GM12878 (cell line): ENCODE measurements around the gene GABRR3. TPM values are rescaled to one million over a fixed set of nuclear protein-coding genes. Genes with fewer than 3 reads are reported as not detected.

ENCODE experiments used
- ATF7 ChIP-seq: fragments of 450-650 bp; IDR thresholded peaks from 2 replicates; pipeline ENCODE4 v1.6.1; 2016; ENCODE audit warnings: low read depth, mild to moderate bottlenecking
- BHLHE40 ChIP-seq, 2 experiments: fragments of 450-650 bp in 1 of 2; IDR thresholded peaks; 2 replicates each; pipeline ENCODE4 v1.6.1; 2011 to 2017; ENCODE audit warnings: low read depth in 2 of 2, borderline replicate concordance in 1 of 2, improper control_type of control experiment in 1 of 2, low read length in 1 of 2, mild to moderate bottlenecking in 1 of 2
- CREM ChIP-seq: IDR thresholded peaks from 2 replicates; pipeline ENCODE4 v1.6.1; 2014; ENCODE audit warnings: antibody characterized with exemption, low read depth
- CTCF ChIP-seq, 3 experiments: IDR thresholded peaks in 2 of 3; conservative IDR thresholded peaks in 1 of 3; 2 replicates each; pipeline ENCODE4 v1.5.1; 2011; ENCODE audit warnings: low read depth in 3 of 3, low read length in 3 of 3, mild to moderate bottlenecking in 3 of 3, control low read depth in 2 of 3, moderate library complexity in 2 of 3, inconsistent platforms in 1 of 3, mixed read lengths in 1 of 3; ENCODE audit not compliant: control insufficient read depth in 2 of 3, insufficient read depth in 1 of 3; ENCODE audit errors: extremely low read depth in 1 of 3
- DPF2 ChIP-seq: fragments of 450-650 bp; IDR thresholded peaks from 2 replicates; pipeline ENCODE4 v1.6.1; 2017; ENCODE audit warnings: mild to moderate bottlenecking
- EGR1 ChIP-seq, 2 experiments: IDR thresholded peaks; 1 replicate in 1 of 2; 2 replicates in 1 of 2; pipeline ENCODE4 v1.6.1; 2011 to 2012; ENCODE audit warnings: low read depth in 2 of 2, low read length in 2 of 2, borderline replicate concordance in 1 of 2, mild to moderate bottlenecking in 1 of 2, moderate library complexity in 1 of 2
- GATAD2B ChIP-seq: fragments of 450-650 bp; conservative IDR thresholded peaks from 2 replicates; pipeline ENCODE4 v1.6.1; 2017; ENCODE audit warnings: low read depth, mild to moderate bottlenecking, moderate library complexity
- KLF5 ChIP-seq: fragments of 450-650 bp; IDR thresholded peaks from 2 replicates; pipeline ENCODE4 v1.6.1; 2014; ENCODE audit warnings: mild to moderate bottlenecking; ENCODE audit not compliant: partially characterized antibody
- MXI1 ChIP-seq: fragments of 150-350 bp; IDR thresholded peaks from 2 replicates; pipeline ENCODE4 v1.6.1; 2011; ENCODE audit warnings: low read depth, mild to moderate bottlenecking, inconsistent platforms, low read length, improper control_type of control experiment
- NBN ChIP-seq: fragments of 450-650 bp; IDR thresholded peaks from 2 replicates; pipeline ENCODE4 v1.6.1; 2016
- PML ChIP-seq: IDR thresholded peaks from 2 replicates; pipeline ENCODE4 v1.6.1; 2012; ENCODE audit warnings: low read length, inconsistent platforms
- POLR2A ChIP-seq: IDR thresholded peaks from 2 replicates; pipeline ENCODE4 v1.6.1; 2011; ENCODE audit warnings: low read depth, mild to moderate bottlenecking, low read length
- SMC3 ChIP-seq: IDR thresholded peaks from 2 replicates; pipeline ENCODE4 v1.6.1; 2011; ENCODE audit warnings: low read length, improper control_type of control experiment, borderline replicate concordance
- TCF3 ChIP-seq: IDR thresholded peaks from 2 replicates; pipeline ENCODE4 v1.6.1; 2012; ENCODE audit warnings: low read depth, mild to moderate bottlenecking, low read length, borderline replicate concordance; ENCODE audit not compliant: insufficient read depth
- YY1 ChIP-seq: IDR thresholded peaks from 2 replicates; pipeline ENCODE4 v1.6.1; 2011; ENCODE audit warnings: low read depth, mild to moderate bottlenecking, low read length
- ZNF687 ChIP-seq: fragments of 450-650 bp; IDR thresholded peaks from 2 replicates; pipeline ENCODE4 v1.6.1; 2017; ENCODE audit warnings: mild to moderate bottlenecking, moderate library complexity
- ZSCAN29 ChIP-seq: fragments of 450-650 bp; IDR thresholded peaks from 2 replicates; pipeline ENCODE4 v1.6.1; 2017; ENCODE audit warnings: mild to moderate bottlenecking, moderate library complexity
- polyA plus RNA-seq, 11 experiments: library from polyadenylated mRNA; depleted of rRNA in 4 of 11; unstranded in 6 of 11; stranded (reverse) in 5 of 11; fragments of >200 nt; fragmentation: Nextera tagmentation in 4 of 11; fragmentation: Illumina TruSeq in 1 of 11; extraction: Ambion mirVana in 4 of 11; extraction: Trizol in 1 of 11; gene quantifications; 1 replicate in 1 of 11; 2 replicates in 10 of 11; pipeline versions ENCODE4 v1.2.1 to v1.2.3, GENCODE V29; 2011 to 2016; ENCODE audit warnings: inconsistent platforms in 2 of 11, missing spikeins in 2 of 11, low read depth in 1 of 11
- total RNA-seq, 4 experiments: library from RNA; depleted of rRNA in 3 of 4; stranded (reverse); fragments of >200 nt in 3 of 4; fragmentation: Illumina TruSeq in 1 of 4; extraction: Trizol in 1 of 4; gene quantifications; 2 replicates each; pipeline versions ENCODE4 v1.2.1 to v1.2.3, GENCODE V29; 2013 to 2021
- TF ChIP-seq, protein P1 (sequence below): fragments of 450-650 bp; IDR thresholded peaks from 2 replicates; pipeline ENCODE4 v1.6.1; 2017; ENCODE audit warnings: antibody characterized with exemption, mild to moderate bottlenecking, moderate library complexity

The GABRR3 gene
- total and polyA plus RNA-seq, 10 of the 15 experiments (the other 5 are each of a cell fraction or from before 2014, with no cell fraction given), result not detected

- TF ChIP-seq SMC3 (no peak), ZSCAN29 (0 out of 2 replicates have a peak, but pooled peaks have one; percentile 38), ATF7 (peak; percentile 72), CTCF (IDR thresholded peaks at IDR 0.05 in 2 of 3, conservative IDR thresholded peaks at IDR 0.05 in 1 of 3; ENCODE audit: control insufficient read depth in 2 of 3, extremely low read depth in 1 of 3, insufficient read depth in 1 of 3, low read depth in 3 of 3, low read length in 3 of 3) (peak; percentile 7 to 22 (median 8); a peak in 2 of 6 replicates), BHLHE40 (IDR thresholded peaks at IDR 0.05; ENCODE audit: borderline replicate concordance in 1 of 2, low read depth in 2 of 2, low read length in 1 of 2) (peak; percentile 14 to 82; a peak in 3 of 4 replicates), TCF3 (peak; percentile 20; the same call in 1 of the 2 replicates), YY1 (peak; percentile 52; the same call in 1 of the 2 replicates), CREM (peak; percentile 57; the same call in 1 of the 2 replicates), ZNF687 (peak; percentile 57), GATAD2B (peak; percentile 79), DPF2 (peak; percentile 53; the same call in 1 of the 2 replicates), MXI1 (peak; percentile 97), EGR1 (IDR thresholded peaks at IDR 0.05; ENCODE audit: borderline replicate concordance in 1 of 2, low read depth in 2 of 2, low read length in 2 of 2) (peak; percentile 76 to 87; a peak in 2 of 3 replicates), POLR2A (peak; percentile 85), KLF5 (no peak), PML (peak; percentile 48; the same call in 1 of the 2 replicates), NBN (no peak)
- TF ChIP-seq, protein P1, sequence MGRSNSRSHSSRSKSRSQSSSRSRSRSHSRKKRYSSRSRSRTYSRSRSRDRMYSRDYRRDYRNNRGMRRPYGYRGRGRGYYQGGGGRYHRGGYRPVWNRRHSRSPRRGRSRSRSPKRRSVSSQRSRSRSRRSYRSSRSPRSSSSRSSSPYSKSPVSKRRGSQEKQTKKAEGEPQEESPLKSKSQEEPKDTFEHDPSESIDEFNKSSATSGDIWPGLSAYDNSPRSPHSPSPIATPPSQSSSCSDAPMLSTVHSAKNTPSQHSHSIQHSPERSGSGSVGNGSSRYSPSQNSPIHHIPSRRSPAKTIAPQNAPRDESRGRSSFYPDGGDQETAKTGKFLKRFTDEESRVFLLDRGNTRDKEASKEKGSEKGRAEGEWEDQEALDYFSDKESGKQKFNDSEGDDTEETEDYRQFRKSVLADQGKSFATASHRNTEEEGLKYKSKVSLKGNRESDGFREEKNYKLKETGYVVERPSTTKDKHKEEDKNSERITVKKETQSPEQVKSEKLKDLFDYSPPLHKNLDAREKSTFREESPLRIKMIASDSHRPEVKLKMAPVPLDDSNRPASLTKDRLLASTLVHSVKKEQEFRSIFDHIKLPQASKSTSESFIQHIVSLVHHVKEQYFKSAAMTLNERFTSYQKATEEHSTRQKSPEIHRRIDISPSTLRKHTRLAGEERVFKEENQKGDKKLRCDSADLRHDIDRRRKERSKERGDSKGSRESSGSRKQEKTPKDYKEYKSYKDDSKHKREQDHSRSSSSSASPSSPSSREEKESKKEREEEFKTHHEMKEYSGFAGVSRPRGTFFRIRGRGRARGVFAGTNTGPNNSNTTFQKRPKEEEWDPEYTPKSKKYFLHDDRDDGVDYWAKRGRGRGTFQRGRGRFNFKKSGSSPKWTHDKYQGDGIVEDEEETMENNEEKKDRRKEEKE, result 0 out of 2 replicates have a peak, but pooled peaks have one; percentile 35
These were observed 63.2 kb downstream of the GABRR3 start, which contains the start of gene RIOX2 (continued) for GRCh38 chr3:97971679-97972567.
